CD4-positive, alpha-beta T cell treated with Interleukin-17A for 4 hours (primary cell): ENCODE data around the gene RARA.

ENCODE experiments used
- DNase-seq: peaks from one replicate; pipeline ENCODE4 v3.0.0-alpha.2; 2020; ENCODE audit warnings: mixed read lengths

RARA gene

GRCh38 chr17:40316571-40317344 lies 7.8 kb downstream of the RARA start:
- DNase-seq: no peak

- peak; percentile 67 for DNase-seq
Observed at GRCh38 chr17:40317345-40317873, 8.4 kb downstream of the RARA start.

GRCh38 chr17:40317880-40318829 lies 9.2 kb downstream of the RARA start:
- DNase-seq: peak; percentile 94

- DNase-seq: no peak
Observed at GRCh38 chr17:40318830-40319391, 9.9 kb downstream of the RARA start.

- DNase-seq: peak; percentile 88
Observed at GRCh38 chr17:40319651-40320540, 10.9 kb downstream of the RARA start.

GRCh38 chr17:40320756-40321523 lies 12.0 kb downstream of the RARA start:
- peak; percentile 68 for DNase-seq

GRCh38 chr17:40321524-40321929 lies 12.5 kb downstream of the RARA start:
- no peak for DNase-seq

- DNase-seq: no peak
Observed at GRCh38 chr17:40321961-40322357, 13.0 kb downstream of the RARA start.

- DNase-seq: peak; percentile 86
Observed at GRCh38 chr17:40322358-40323315, 13.7 kb downstream of the RARA start.

- DNase-seq: peak; percentile 58
Observed at GRCh38 chr17:40323391-40324381, 14.7 kb downstream of the RARA start.

GRCh38 chr17:40325156-40326013 lies 16.4 kb downstream of the RARA start:
- DNase-seq: peak; percentile 43

GRCh38 chr17:40326014-40326831 lies 17.2 kb downstream of the RARA start:
- peak; percentile 68 for DNase-seq

GRCh38 chr17:40326832-40327199 lies 17.8 kb downstream of the RARA start:
- DNase-seq: no peak

- no peak for DNase-seq
Observed at GRCh38 chr17:40327244-40327729, 18.3 kb downstream of the RARA start.

- DNase-seq: no peak
Observed at GRCh38 chr17:40327735-40328385, 18.9 kb downstream of the RARA start.

- no peak for DNase-seq
Observed at GRCh38 chr17:40328386-40328766, 19.4 kb downstream of the RARA start.
